ENCODE measurements around the gene RDH8. TPM values are rescaled to one million over a fixed set of nuclear protein-coding genes. Genes with fewer than 3 reads are reported as not detected.

The RDH8 gene
- total and polyA plus RNA-seq, 4 donors = not detected

DNA sequence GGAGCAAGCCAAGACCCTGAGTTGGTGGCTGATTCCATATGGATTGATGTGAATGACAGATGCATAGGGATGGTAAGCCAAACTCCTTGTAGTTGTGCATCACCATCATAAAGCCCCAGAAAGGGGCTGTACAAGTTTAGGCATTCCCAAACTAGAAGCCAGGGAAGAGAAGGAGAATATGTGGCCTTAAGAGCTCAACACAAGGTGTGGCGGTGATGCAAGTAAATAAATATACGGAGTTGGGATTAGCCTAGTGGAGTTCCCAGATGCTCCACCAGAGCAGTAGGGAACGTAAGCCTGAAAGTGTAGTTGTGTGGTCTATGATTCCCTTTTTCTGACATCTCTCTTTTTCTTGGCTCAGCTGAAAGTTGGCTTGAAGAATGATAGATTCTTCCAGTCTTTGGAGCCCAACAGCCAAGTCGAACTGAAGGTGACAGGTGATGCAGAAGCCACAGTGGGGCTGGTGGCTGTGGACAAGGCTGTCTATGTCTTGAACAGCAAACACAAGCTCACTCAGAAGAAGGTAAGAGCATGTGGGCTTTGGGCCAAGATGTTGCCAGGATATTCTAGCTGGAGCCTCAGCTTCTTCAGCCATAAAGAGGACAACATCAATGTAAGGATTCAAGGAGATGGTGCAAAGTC, 30.1 kb downstream of the RDH8 start:
- WGBS, 2 donors = 74 to 77% methylated on average over 4 of the region's 4 CpGs
- no peaks in the 10 kb centered on the region for H3K36me3 ChIP-seq (ENCODE audit: control insufficient read depth in 4 of 4, insufficient read depth in 4 of 4, low read length in 4 of 4)
- H3K4me1 ChIP-seq (ENCODE audit: control insufficient read depth in 5 of 5, insufficient read depth in 5 of 5, low read length in 5 of 5) = no peaks in the 10 kb centered on the region
- H3K27me3 ChIP-seq (ENCODE audit: control insufficient read depth in 3 of 3, insufficient read depth in 3 of 3, low read length in 2 of 3) = peaks cover 0 to 4% (median 0%) of the 10 kb centered on the region in 3 donors
- TF ChIP-seq, protein P1, sequence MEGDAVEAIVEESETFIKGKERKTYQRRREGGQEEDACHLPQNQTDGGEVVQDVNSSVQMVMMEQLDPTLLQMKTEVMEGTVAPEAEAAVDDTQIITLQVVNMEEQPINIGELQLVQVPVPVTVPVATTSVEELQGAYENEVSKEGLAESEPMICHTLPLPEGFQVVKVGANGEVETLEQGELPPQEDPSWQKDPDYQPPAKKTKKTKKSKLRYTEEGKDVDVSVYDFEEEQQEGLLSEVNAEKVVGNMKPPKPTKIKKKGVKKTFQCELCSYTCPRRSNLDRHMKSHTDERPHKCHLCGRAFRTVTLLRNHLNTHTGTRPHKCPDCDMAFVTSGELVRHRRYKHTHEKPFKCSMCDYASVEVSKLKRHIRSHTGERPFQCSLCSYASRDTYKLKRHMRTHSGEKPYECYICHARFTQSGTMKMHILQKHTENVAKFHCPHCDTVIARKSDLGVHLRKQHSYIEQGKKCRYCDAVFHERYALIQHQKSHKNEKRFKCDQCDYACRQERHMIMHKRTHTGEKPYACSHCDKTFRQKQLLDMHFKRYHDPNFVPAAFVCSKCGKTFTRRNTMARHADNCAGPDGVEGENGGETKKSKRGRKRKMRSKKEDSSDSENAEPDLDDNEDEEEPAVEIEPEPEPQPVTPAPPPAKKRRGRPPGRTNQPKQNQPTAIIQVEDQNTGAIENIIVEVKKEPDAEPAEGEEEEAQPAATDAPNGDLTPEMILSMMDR (IDR thresholded peaks at IDR 0.05; ENCODE audit: control extremely low read depth, extremely low read depth) = no peak
- peaks cover 5 to 41% (median 21%) of the 10 kb centered on the region in 4 donors for H3K9me3 ChIP-seq (ENCODE audit: control insufficient read depth in 4 of 4, insufficient read depth in 3 of 4, low read length in 3 of 4)
- H3K9ac ChIP-seq (ENCODE audit: insufficient read depth in 1 of 2, low read length in 2 of 2) = no peak overlapping the region
- DNase-seq (peak in 2 of 3 donors; percentile 8 to 29), ATAC-seq (ENCODE audit: insufficient read depth, low FRiP score) (no peak)
- H3K27ac ChIP-seq (ENCODE audit: low read depth in 1 of 2, low read length in 1 of 2) = no peak overlapping the region
- H3K4me3 ChIP-seq = no peak overlapping the region

DNA sequence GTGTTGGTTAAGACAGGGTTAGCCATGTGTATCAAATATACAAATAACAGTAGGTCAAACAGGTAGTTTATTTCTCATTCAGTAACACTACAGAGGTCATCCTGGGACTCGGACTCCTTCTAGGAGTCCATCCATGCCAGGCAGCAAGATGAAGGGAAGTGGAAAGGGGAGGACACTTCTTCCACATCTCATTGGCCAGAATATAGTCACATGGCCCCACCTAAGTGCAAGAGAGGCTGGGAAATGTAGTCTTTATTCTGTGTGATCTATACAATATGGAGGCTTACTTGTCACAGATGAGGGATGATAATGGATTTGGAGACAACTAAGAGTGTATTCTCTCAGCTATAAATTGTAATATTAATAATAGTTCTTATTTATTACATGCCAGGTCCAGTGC, 31.1 kb downstream of the RDH8 start:
- ATAC-seq (ENCODE audit: insufficient read depth, low FRiP score) (no peak), DNase-seq (no peak)
- H3K27ac ChIP-seq (ENCODE audit: low read depth in 1 of 2, low read length in 1 of 2) = no peak overlapping the region
- no peaks in the 10 kb centered on the region for H3K4me1 ChIP-seq (ENCODE audit: control insufficient read depth in 5 of 5, insufficient read depth in 5 of 5, low read length in 5 of 5)
- WGBS, 2 donors = 73 to 100% methylated on average over 1 of the region's 1 CpG
- H3K27me3 ChIP-seq (ENCODE audit: control insufficient read depth in 3 of 3, insufficient read depth in 3 of 3, low read length in 2 of 3) = peaks cover 0 to 4% (median 0%) of the 10 kb centered on the region in 3 donors
- H3K9me3 ChIP-seq (ENCODE audit: control insufficient read depth in 4 of 4, insufficient read depth in 3 of 4, low read length in 3 of 4) = peaks cover 5 to 41% (median 21%) of the 10 kb centered on the region in 4 donors
- no peak overlapping the region for H3K9ac ChIP-seq (ENCODE audit: insufficient read depth in 1 of 2, low read length in 2 of 2)
- H3K4me3 ChIP-seq = no peak overlapping the region
- H3K36me3 ChIP-seq (ENCODE audit: control insufficient read depth in 4 of 4, insufficient read depth in 4 of 4, low read length in 4 of 4) = no peaks in the 10 kb centered on the region
- TF ChIP-seq, protein P1 (IDR thresholded peaks at IDR 0.05; ENCODE audit: control extremely low read depth, extremely low read depth) = no peak

DNA sequence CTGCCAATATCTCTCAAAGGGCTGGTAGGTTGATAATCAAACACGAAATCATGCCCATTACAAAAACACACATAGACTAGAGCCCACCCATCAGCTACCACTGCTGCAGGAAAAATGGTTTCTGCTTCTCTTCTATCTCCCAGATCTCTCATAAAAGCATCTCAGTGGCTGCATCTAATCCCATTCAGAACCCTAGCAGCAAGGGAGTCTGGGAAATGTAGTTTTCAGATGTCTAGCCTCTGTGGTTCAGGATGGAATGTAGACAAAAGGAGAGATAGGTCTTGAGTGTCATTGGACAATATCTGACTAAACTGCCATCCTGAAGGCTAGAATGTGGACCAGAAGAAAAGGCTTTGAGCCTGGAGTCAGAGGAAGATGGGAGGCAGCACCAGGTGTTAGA, 32.1 kb downstream of the RDH8 start:
- no peak overlapping the region for H3K27ac ChIP-seq (ENCODE audit: low read depth in 1 of 2, low read length in 1 of 2)
- H3K27me3 ChIP-seq (ENCODE audit: control insufficient read depth in 3 of 3, insufficient read depth in 3 of 3, low read length in 2 of 3) = peaks cover 0 to 4% (median 0%) of the 10 kb centered on the region in 3 donors
- H3K4me3 ChIP-seq = no peak overlapping the region
- ATAC-seq (ENCODE audit: insufficient read depth, low FRiP score) (no peak), DNase-seq (no peak)
- H3K9ac ChIP-seq (ENCODE audit: insufficient read depth in 1 of 2, low read length in 2 of 2) = no peak overlapping the region
- TF ChIP-seq, protein P1 (IDR thresholded peaks at IDR 0.05; ENCODE audit: control extremely low read depth, extremely low read depth) = no peak
- 57 to 58% methylated on average over 1 of the region's 1 CpG for WGBS, 2 donors
- H3K4me1 ChIP-seq (ENCODE audit: control insufficient read depth in 5 of 5, insufficient read depth in 5 of 5, low read length in 5 of 5) = no peaks in the 10 kb centered on the region
- H3K9me3 ChIP-seq (ENCODE audit: control insufficient read depth in 4 of 4, insufficient read depth in 3 of 4, low read length in 3 of 4) = peaks cover 5 to 41% (median 21%) of the 10 kb centered on the region in 4 donors
- no peaks in the 10 kb centered on the region for H3K36me3 ChIP-seq (ENCODE audit: control insufficient read depth in 4 of 4, insufficient read depth in 4 of 4, low read length in 4 of 4)

Measured in lung (tissue), 12 donors.